GM12873 (cell line): ENCODE measurements around the gene FGF5.

ENCODE experiments used
- CTCF ChIP-seq: IDR thresholded peaks from 2 replicates; pipeline ENCODE4 v1.5.1; 2012; ENCODE audit warnings: low read depth, mild to moderate bottlenecking, moderate library complexity, low read length, control low read depth; ENCODE audit not compliant: insufficient read depth; ENCODE audit errors: missing control alignments

FGF5 gene

GRCh38 chr4:80264352-80264647, 2.2 kb upstream of the FGF5 start:
- no peak for TF ChIP-seq CTCF

- no peak for TF ChIP-seq CTCF
Measured at GRCh38 chr4:80264825-80265224, 1.6 kb upstream of the FGF5 start.

- no peak for TF ChIP-seq CTCF
Measured at GRCh38 chr4:80265571-80266252, 752 bp upstream of the FGF5 start.

GRCh38 chr4:80266902-80267380, 477 bp downstream of the FGF5 start:
- TF ChIP-seq CTCF: no peak

- TF ChIP-seq CTCF: no peak
Measured at GRCh38 chr4:80268081-80268823, 1.8 kb downstream of the FGF5 start.

- no peak for TF ChIP-seq CTCF
Measured at GRCh38 chr4:80268936-80269335, 2.5 kb downstream of the FGF5 start.

- no peak for TF ChIP-seq CTCF
Measured at GRCh38 chr4:80270321-80270720, 3.9 kb downstream of the FGF5 start.
